Measurements from ENCODE around the gene SRP19. TPM values are rescaled to one million over a fixed set of nuclear protein-coding genes. Genes with fewer than 3 reads are reported as not detected.

The SRP19 gene
- total RNA-seq, 4 donors from 2014 or later = 15.7 to 58.6 (median 40.6) TPM

DNA sequence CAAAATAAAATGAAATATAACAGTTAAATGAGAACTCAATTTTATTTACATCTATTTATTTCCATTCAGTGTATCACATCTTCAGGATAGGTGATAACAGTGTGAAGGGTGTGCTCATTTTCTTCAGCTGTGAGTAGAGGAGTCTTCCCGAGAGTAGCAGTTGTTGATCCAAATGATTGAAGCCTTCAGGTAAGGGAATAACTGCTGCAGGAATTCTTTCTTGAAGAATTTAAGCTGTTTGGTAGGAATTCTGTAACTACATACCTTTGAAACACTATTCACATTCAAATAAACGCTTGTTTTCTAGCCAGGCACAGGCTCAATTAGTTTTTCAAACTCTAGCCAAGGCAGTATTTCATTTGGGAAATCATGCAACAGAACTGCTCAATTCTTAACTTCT, 15.3 kb downstream of the SRP19 start:
- H3K27ac ChIP-seq = no peak overlapping the region
- WGBS, 2 donors (ENCODE audit: low coverage in 1 of 2) = 64 to 70% methylated on average over 2 of the region's 2 CpGs

GRCh38 chr5:112878101-112878500, 17.0 kb downstream of the SRP19 start:
- intact Hi-C loops (cut with DNase I; ENCODE audit: low total_unique reads) (no loop called here), in situ Hi-C loops (cut with MboI; ENCODE audit: low pct_ligation_motif_present in 1 of 4, low pct_unique_long_range_greater_than_20kb in 1 of 4, low sequenced_read_pairs in 3 of 4) (no loop called here)
- H3K4me3 ChIP-seq = no peak overlapping the region
- no peak for DNase-seq
- 61 to 64% methylated on average over 4 of the region's 4 CpGs for WGBS, 2 donors (ENCODE audit: low coverage in 1 of 2)
- H3K9me3 ChIP-seq = no peaks in the 10 kb centered on the region
- H3K4me1 ChIP-seq = no peaks in the 10 kb centered on the region
- H3K27ac ChIP-seq = no peak overlapping the region
- no peaks in the 10 kb centered on the region for H3K27me3 ChIP-seq
- peaks cover 0 to 33% (median 5%) of the 10 kb centered on the region in 4 donors for H3K36me3 ChIP-seq
- TF ChIP-seq POLR2AphosphoS5 (IDR thresholded peaks at IDR 0.05) (no peak), POLR2A (IDR thresholded peaks at IDR 0.05) (no peak), EP300 (IDR thresholded peaks at IDR 0.05; ENCODE audit: low read depth) (no peak)
- TF ChIP-seq, protein P1, sequence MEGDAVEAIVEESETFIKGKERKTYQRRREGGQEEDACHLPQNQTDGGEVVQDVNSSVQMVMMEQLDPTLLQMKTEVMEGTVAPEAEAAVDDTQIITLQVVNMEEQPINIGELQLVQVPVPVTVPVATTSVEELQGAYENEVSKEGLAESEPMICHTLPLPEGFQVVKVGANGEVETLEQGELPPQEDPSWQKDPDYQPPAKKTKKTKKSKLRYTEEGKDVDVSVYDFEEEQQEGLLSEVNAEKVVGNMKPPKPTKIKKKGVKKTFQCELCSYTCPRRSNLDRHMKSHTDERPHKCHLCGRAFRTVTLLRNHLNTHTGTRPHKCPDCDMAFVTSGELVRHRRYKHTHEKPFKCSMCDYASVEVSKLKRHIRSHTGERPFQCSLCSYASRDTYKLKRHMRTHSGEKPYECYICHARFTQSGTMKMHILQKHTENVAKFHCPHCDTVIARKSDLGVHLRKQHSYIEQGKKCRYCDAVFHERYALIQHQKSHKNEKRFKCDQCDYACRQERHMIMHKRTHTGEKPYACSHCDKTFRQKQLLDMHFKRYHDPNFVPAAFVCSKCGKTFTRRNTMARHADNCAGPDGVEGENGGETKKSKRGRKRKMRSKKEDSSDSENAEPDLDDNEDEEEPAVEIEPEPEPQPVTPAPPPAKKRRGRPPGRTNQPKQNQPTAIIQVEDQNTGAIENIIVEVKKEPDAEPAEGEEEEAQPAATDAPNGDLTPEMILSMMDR (IDR thresholded peaks at IDR 0.05) = no peak

More for the DNA sequence above, 15.3 kb downstream of the SRP19 start:
- Histone ChIP-seq H3K9me3 (no peaks in the 10 kb centered on the region), H3K27me3 (no peaks in the 10 kb centered on the region), H3K36me3 (peaks cover 0 to 33% (median 5%) of the 10 kb centered on the region in 4 donors), H3K4me1 (no peaks in the 10 kb centered on the region), H3K4me3 (no peak overlapping the region)
- intact Hi-C loops (cut with DNase I; ENCODE audit: low total_unique reads) = no loop called here
- in situ Hi-C loops (cut with MboI; ENCODE audit: low pct_ligation_motif_present in 1 of 4, low pct_unique_long_range_greater_than_20kb in 1 of 4, low sequenced_read_pairs in 3 of 4) = no loop called here
- TF ChIP-seq POLR2AphosphoS5 (IDR thresholded peaks at IDR 0.05) = no peak
- TF ChIP-seq POLR2A (IDR thresholded peaks at IDR 0.05) = no peak
- TF ChIP-seq EP300 (IDR thresholded peaks at IDR 0.05; ENCODE audit: low read depth) = no peak
- TF ChIP-seq, protein P1 (IDR thresholded peaks at IDR 0.05) = no peak
- DNase-seq = no peak

DNA sequence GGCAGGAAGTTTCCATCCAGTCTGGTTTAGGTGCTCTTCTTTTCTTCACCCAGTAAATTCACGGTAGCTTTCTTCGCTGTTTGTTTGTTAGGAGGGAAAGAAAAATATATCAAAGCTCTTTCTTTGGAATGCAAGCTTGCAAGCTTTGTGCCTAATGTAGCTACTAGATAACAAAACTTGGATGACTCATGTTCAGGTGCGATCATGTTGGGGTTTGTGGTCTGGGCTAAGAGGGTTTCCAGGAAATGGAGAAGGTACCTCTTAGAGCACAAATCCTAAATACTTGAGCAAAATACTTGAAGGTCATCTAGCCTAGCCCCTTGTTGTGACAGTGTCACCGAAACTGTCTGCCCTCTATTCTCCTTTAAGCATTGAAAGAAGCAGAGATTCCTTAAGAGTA, 17.7 kb downstream of the SRP19 start:
- no peaks in the 10 kb centered on the region for H3K27me3 ChIP-seq
- DNase-seq = no peak
- H3K27ac ChIP-seq = no peak overlapping the region
- H3K36me3 ChIP-seq = peaks cover 0 to 33% (median 5%) of the 10 kb centered on the region in 4 donors
- H3K4me1 ChIP-seq = no peaks in the 10 kb centered on the region
- no peak for TF ChIP-seq POLR2A (IDR thresholded peaks at IDR 0.05)
- no peak for TF ChIP-seq EP300 (IDR thresholded peaks at IDR 0.05; ENCODE audit: low read depth)
- TF ChIP-seq, protein P1 (IDR thresholded peaks at IDR 0.05) = no peak
- no peak for TF ChIP-seq POLR2AphosphoS5 (IDR thresholded peaks at IDR 0.05)
- H3K9me3 ChIP-seq = no peaks in the 10 kb centered on the region
- intact Hi-C loops (cut with DNase I; ENCODE audit: low total_unique reads) (no loop called here), in situ Hi-C loops (cut with MboI; ENCODE audit: low pct_ligation_motif_present in 1 of 4, low pct_unique_long_range_greater_than_20kb in 1 of 4, low sequenced_read_pairs in 3 of 4) (no loop called here)
- H3K4me3 ChIP-seq = no peak overlapping the region
- WGBS, 2 donors (ENCODE audit: low coverage in 1 of 2) = 63 to 68% methylated on average over 4 of the region's 4 CpGs

DNA sequence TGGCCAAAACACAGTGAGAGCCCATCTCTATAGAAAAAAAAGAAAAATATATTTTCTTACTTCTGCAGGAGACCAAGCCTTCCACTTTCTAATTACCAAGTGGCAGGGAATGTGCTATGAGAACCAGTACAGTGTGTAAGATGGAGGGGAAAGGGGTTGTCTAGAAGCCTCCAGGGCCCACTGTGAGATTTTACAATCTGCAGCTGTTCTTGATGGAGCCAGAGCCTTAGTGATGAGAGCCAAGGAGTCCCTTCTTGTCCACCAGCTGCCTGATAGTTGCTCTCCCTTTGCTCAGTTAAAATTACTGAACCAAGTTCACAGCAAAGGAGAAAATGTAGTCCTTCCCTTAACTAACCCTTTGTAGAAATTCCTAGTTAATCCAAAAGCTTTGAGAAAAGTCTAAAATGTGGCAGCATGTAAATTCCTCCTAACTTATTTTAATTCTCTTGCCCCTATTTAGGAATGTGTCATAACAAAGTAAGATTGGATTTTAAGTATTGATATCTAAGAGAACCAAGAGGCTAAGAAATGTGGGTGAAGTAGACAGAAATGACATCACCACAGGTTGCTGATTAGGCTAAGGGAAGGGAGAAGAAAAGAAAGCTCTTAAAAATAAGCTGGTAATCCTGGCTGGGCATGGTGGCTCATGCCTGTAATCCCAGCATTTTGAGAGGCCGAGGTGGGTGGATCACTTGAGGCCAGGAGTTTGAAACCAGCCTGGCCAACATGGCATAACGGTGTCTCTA, 19.3 kb downstream of the SRP19 start:
- no peaks in the 10 kb centered on the region for H3K27me3 ChIP-seq
- 88% methylated on average over 2 of the region's 2 CpGs; no CpG with 5 or more reads in 1 of the 2 donors for WGBS, 2 donors (ENCODE audit: low coverage in 1 of 2)
- DNase-seq = no peak
- H3K27ac ChIP-seq = no peak overlapping the region
- no peaks in the 10 kb centered on the region for H3K4me1 ChIP-seq
- intact Hi-C loops (cut with DNase I; ENCODE audit: low total_unique reads) = no loop called here
- no peak for TF ChIP-seq POLR2A (IDR thresholded peaks at IDR 0.05)
- TF ChIP-seq POLR2AphosphoS5 (IDR thresholded peaks at IDR 0.05) = no peak
- no peak for TF ChIP-seq EP300 (IDR thresholded peaks at IDR 0.05; ENCODE audit: low read depth)
- TF ChIP-seq, protein P1 (IDR thresholded peaks at IDR 0.05) = no peak
- H3K4me3 ChIP-seq = no peak overlapping the region
- H3K36me3 ChIP-seq = peaks cover 0 to 49% (median 9%) of the 10 kb centered on the region in 4 donors
- in situ Hi-C loops (cut with MboI; ENCODE audit: low pct_ligation_motif_present in 1 of 4, low pct_unique_long_range_greater_than_20kb in 1 of 4, low sequenced_read_pairs in 3 of 4) = no loop called here
- no peaks in the 10 kb centered on the region for H3K9me3 ChIP-seq

All from transverse colon (tissue), 4 donors.